Left kidney (tissue), 2 donors: ENCODE data around the gene MPZL1. TPM values are rescaled to one million over a fixed set of nuclear protein-coding genes. Genes with fewer than 3 reads are reported as not detected.
A peak's percentile ranks its signal among the peaks of the same experiment; 100 is the strongest.

Experiments
- DNase-seq: peaks from one replicate; pipeline ENCODE4 v3.0.0-alpha.2; 2013
- polyA plus RNA-seq: library from polyadenylated mRNA; unstranded; fragments of 120-200 nt; gene quantifications from one replicate; pipeline ENCODE4 v1.2.1, GENCODE V29; 2013; ENCODE audit not compliant: insufficient read length

The MPZL1 gene
- polyA plus RNA-seq, 1 donor, result 137 TPM

DNA sequence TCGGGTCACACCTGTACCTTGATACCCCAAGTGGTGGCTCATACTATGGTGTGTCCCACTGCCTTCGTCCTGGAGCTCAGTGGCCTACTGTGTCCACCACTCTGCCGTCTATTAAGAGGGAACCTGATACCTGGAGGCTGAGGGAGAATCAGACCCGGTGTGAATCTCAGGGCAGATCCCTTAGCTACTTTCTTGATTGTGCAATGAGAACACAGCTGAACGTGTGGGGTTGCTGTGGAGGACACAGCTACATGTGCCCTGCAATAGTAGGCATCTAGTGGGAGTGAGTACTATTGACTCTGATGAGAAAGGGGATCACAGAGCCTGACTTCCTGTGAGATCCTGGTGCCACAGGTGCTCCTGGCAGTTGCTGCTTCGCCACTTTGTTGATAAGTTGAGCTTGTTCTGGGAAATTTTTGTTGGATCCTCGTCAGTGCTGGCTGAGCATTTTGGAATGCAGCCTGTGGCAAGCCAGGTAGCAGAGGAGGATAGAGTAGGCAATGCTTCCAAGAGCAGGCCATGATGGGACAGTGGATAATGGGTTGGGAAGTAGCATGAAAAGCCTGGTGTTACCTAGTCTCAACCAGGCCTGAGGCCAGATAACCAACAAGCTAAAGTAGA is 28.2 kb upstream of the MPZL1 start:
- DNase-seq, result no peak

GRCh38 chr1:167694691-167695090 is 27.1 kb upstream of the MPZL1 start:
- DNase-seq, result no peak

DNA sequence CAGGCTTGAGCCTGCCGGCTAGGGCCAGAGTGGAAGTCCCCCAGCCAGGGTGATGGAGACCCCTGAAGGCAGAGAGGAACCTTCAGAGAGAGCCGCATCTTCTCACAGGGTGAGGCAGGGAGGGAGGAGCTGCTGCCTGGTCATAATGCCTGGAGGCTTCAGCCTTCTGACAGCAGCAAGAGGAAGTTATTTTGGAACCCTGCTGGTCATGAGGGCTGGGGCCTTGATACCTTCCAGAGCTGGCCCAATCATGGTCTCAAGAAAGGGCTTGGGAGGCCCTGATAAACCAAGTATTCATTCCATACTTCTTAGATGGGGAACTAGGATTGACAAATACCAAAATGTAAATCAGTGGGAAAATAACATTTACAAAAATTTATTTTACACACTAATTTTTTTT is 26.6 kb upstream of the MPZL1 start:
- DNase-seq, result no peak

GRCh38 chr1:167695756-167696561 is 25.8 kb upstream of the MPZL1 start:
- no peak for DNase-seq

- DNase-seq, result peak; percentile 8
Observed at GRCh38 chr1:167697667-167698141, 24.1 kb upstream of the MPZL1 start.

DNA sequence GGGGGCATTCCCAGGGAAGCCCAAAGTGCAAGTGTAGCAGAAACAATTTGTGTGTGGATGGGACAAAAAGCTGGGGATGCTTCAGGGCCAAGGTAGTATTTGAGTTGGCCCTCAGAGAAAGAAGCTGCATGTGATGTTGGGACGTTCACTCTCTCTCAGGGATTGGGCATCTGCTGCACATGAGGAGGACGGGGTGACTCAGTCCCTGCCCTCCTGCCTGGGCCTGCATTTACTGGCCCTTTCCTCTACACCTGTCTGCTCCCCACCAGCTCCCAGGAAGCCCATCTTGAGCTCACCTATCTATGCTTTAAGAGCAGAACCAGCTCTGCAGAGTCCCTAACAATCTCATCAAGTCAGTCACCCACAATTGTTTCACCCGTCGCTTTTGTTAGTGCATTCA is 23.5 kb upstream of the MPZL1 start:
- no peak for DNase-seq

GRCh38 chr1:167701510-167701909 is 20.3 kb upstream of the MPZL1 start:
- DNase-seq, result no peak

DNA sequence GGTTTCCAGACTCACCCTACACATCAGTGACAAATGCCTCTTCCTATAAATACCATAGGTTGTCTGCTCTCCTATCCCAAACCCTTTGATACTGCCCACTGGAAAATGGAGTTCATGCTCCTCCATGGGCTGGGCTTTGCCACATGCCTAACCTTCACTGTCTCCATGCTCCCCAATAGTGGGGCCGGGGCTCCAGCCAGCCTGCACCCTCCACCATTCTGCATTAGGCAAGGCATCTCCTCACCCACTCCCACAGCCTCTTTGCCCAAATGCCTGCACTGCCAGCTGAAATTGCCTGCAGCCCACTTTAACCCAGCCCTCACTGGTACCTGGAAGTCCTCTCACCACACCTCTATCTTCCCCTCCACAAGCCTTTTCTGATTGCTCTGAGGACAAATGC is 18.2 kb upstream of the MPZL1 start:
- no peak for DNase-seq

GRCh38 chr1:167704715-167705114 is 17.1 kb upstream of the MPZL1 start:
- DNase-seq, result no peak

- no peak for DNase-seq
Observed at GRCh38 chr1:167705250-167705649, 16.5 kb upstream of the MPZL1 start.

- DNase-seq, result no peak
Observed at GRCh38 chr1:167706363-167706762, 15.4 kb upstream of the MPZL1 start.

- no peak for DNase-seq
Observed at GRCh38 chr1:167706931-167707877, 14.6 kb upstream of the MPZL1 start.

GRCh38 chr1:167707942-167708341 is 13.8 kb upstream of the MPZL1 start:
- no peak for DNase-seq

DNA sequence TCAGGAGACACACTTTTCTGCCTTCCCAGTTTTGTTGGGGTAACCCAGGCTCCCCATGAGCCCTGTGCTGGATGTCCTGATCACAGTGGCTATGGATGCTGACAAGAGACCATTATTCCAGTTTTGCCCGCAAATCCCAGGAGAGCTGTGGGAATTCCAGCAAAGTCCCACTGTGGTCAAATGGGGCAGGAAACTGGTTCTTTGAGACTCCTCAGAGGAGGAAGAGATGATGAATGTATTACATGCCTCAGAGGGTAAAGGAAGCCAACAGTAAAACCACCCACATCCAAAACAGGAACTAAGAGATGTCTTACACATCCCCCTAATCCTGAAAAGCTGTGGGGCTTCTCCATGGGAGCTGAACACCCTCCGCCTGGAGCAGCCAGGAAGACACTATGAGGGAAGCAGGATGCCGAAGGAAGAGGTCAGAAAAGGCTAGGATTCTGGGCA is 12.8 kb upstream of the MPZL1 start:
- DNase-seq, result no peak

DNA sequence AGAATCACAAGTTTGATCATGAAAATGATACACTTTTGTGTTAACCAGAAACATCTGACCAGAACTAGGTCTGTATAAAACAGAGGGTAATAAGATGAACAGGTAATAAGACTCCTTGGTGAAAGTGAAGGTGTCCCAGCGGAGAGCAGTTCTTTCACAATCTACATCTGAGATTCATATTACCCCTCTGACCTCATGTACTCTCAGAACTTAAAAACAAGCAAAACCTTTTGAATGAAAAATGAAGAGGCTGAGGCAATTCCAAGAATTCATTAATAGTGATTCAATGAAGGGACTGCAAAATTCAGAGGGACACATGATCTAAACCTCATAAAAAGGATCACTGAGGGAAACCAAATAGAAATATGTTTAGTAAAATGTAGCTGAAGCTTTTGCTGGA is 10.9 kb upstream of the MPZL1 start:
- DNase-seq, result no peak

GRCh38 chr1:167711797-167712196 is 10.0 kb upstream of the MPZL1 start:
- DNase-seq, result no peak

- DNase-seq, result no peak
Observed at GRCh38 chr1:167713330-167714081, 8.3 kb upstream of the MPZL1 start.

GRCh38 chr1:167714098-167714438 is 7.7 kb upstream of the MPZL1 start:
- no peak for DNase-seq

DNA sequence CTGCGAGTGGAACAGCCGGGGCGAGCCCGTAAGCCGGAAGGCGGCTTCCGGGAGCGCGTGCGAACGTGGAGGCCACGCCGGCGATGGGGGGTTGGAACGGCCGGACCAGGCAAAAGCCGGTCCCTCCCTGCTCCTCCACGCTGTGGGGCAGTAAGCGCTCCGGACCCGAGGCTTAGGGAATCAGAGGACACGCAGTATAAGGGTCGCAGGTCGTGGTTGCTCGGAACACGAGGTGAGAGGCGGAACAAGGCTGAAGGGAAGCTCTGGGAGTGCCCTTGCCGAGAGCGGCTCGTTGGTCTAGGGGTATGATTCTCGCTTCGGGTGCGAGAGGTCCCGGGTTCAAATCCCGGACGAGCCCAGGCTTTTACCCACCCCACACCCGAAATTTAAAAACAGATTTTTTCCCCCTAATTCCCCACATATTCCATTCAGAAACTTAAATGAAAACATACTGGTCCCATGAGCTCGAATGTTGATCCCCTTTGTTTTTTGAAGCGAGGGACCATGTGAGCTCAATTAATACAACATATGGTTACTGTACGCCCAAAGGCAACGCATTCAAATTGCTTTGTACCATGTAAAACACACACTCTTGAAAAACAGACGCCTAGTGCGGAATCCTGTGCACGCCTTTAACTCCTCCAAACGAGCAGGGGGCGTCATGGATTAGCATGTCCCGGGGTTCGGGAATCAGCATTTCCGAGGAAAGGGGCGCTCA is 7.2 kb upstream of the MPZL1 start:
- DNase-seq, result peak; percentile 86

- DNase-seq, result peak; percentile 92
Observed at GRCh38 chr1:167715157-167715999, 6.4 kb upstream of the MPZL1 start.

DNA sequence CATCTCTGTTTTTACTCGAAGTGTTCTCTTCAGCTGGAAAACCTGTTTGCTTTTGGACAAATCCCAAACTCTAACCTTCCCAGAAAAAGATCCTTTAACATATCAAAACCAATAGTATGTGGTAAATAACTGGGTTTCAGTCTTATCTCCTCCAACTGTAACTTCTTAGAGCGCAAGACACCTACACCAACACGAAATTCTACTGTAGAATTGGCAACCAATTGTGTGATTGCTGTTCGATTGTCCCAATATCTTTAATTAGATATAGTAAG is 5.8 kb upstream of the MPZL1 start:
- no peak for DNase-seq
